ENCODE data around the gene PTPA.

GRCh38 chr9:129137292-129138143 lies 26.3 kb downstream of the PTPA start:
- TF ChIP-seq POLR2AphosphoS5 (IDR thresholded peaks at IDR 0.05) (no peak), CTCF (IDR thresholded peaks at IDR 0.05) (no peak), POLR2A (IDR thresholded peaks at IDR 0.05) (no peak), EP300 (IDR thresholded peaks at IDR 0.05) (no peak)
